Measurements from ENCODE around the gene KSR1. TPM values are rescaled to one million over a fixed set of nuclear protein-coding genes. Genes with fewer than 3 reads are reported as not detected.

KSR1 gene
- total and polyA plus RNA-seq, 9 of the 15 experiments (the other 6 are each of a cell fraction or from before 2014, with no cell fraction given), result 1.4 to 51.7 (median 18.4) TPM

GRCh38 chr17:27620721-27621120 lies 164.5 kb downstream of the KSR1 start (continued):
- TF ChIP-seq SIX5 (IDR thresholded peaks at IDR 0.05; ENCODE audit: borderline replicate concordance in 1 of 2, insufficient read depth in 1 of 2, low read depth in 1 of 2, low read length in 2 of 2) (no peak), IRF9 (tag; IDR thresholded peaks at IDR 0.05) (no peak), KLF13 (tag; IDR thresholded peaks at IDR 0.05; ENCODE audit: borderline replicate concordance, low read depth) (no peak)

- no peaks in the 10 kb centered on the region for H3K9me1 ChIP-seq (ENCODE audit: control insufficient read depth, insufficient read depth, low read length)
- H2AFZ ChIP-seq (ENCODE audit: low read depth, low read length), result no peak overlapping the region
- intact Hi-C loops (cut with micrococcal nuclease), result no loop called here
- peaks cover 83% of the 10 kb centered on the region; the same call in 2 of the 3 replicates for H3K36me3 ChIP-seq (ENCODE audit: control insufficient read depth, insufficient read depth, low read length)
- ChIA-PET POLR2A (interaction anchor here (0.8 kb wide), 1 partner anchor 12 kb away, joined by 5 read pairs; no protein-coding TSS in a partner anchor), CTCF (ENCODE audit: low intra/inter-chr PET ratio) (no interaction called here)
- no peak overlapping the region for H3K4me3 ChIP-seq
- H3K27ac ChIP-seq (ENCODE audit: extremely low read depth, low read depth, low read length), result no peak overlapping the region
- in situ Hi-C loops (cut with MboI), result no loop called here
- WGBS (ENCODE audit: insufficient coverage, low coverage, missing lambda C conversion rate), result 76% methylated on average over 4 of the region's 4 CpGs
- DNase-seq (ENCODE audit: extremely low read depth in 1 of 4, low spot score in 3 of 4) (no peak), FAIRE-seq (no peak), ATAC-seq (no peak)
- no peaks in the 10 kb centered on the region for H3K79me2 ChIP-seq (ENCODE audit: control insufficient read depth, insufficient read depth, low read length)
- H4K20me1 ChIP-seq (replicated peaks; ENCODE audit: control insufficient read depth, insufficient read depth, low read length), result no peaks in the 10 kb centered on the region; the same call in 1 of the 2 replicates
- BruUV-seq (replicated peaks), result no TSS peak
- H3K9ac ChIP-seq (ENCODE audit: insufficient read depth in 1 of 2, low read depth in 2 of 2, low read length in 2 of 2), result no peak overlapping the region; a peak in 1 of 4 replicates
- no peaks in the 10 kb centered on the region for H3K4me1 ChIP-seq (replicated peaks in 1 of 2; ENCODE audit: control insufficient read depth in 2 of 2, insufficient read depth in 2 of 2, low read length in 2 of 2)
- H3K4me2 ChIP-seq (ENCODE audit: insufficient read depth, low read length), result no peak overlapping the region
- no peaks in the 10 kb centered on the region for H3K9me3 ChIP-seq (replicated peaks; ENCODE audit: control insufficient read depth, insufficient read depth, low read depth, low read length)
- no peaks in the 10 kb centered on the region for H3K27me3 ChIP-seq (ENCODE audit: control insufficient read depth in 2 of 2, insufficient read depth in 2 of 2, low read length in 2 of 2)
- TF ChIP-seq RBM14 (IDR thresholded peaks at IDR 0.05; ENCODE audit: borderline replicate concordance, insufficient read depth, low read depth, low read length) (no peak), MTA1 (IDR thresholded peaks at IDR 0.05; ENCODE audit: borderline replicate concordance) (no peak), ZMIZ1 (IDR thresholded peaks at IDR 0.05; ENCODE audit: low read depth in 2 of 2, low read length in 2 of 2) (no peak), ZZZ3 (IDR thresholded peaks at IDR 0.05) (no peak), POLR2H (tag; IDR thresholded peaks at IDR 0.05; ENCODE audit: low read depth) (no peak), JUND (IDR thresholded peaks at IDR 0.05; ENCODE audit: borderline replicate concordance, low read depth, low read length) (no peak), JUND (tag; IDR thresholded peaks at IDR 0.05; ENCODE audit: borderline replicate concordance, low read depth, low read length) (no peak), ATF2 (CRISPR knock-in tag; IDR thresholded peaks at IDR 0.05) (no peak), USF1 (CRISPR knock-in tag; IDR thresholded peaks at IDR 0.05) (no peak), GTF2A2 (tag; IDR thresholded peaks at IDR 0.05) (no peak)
Observed at GRCh38 chr17:27621536-27621935, 165.3 kb downstream of the KSR1 start.
